GM19467 (cell line): ENCODE measurements around the gene ROBO1.
"Not testable (repeated sequence)": the region's sequence is repeated elsewhere in the genome, so short reads cannot be mapped to it uniquely, and the experiment has no call there.

ENCODE experiments used
- ATAC-seq: cut with Tn5 transposase; IDR thresholded peaks from one replicate; pipeline ENCODE4 v1.9.1; 2021; ENCODE audit warnings: mild to moderate bottlenecking, moderate library complexity; ENCODE audit not compliant: unreplicated experiment

The ROBO1 gene

DNA sequence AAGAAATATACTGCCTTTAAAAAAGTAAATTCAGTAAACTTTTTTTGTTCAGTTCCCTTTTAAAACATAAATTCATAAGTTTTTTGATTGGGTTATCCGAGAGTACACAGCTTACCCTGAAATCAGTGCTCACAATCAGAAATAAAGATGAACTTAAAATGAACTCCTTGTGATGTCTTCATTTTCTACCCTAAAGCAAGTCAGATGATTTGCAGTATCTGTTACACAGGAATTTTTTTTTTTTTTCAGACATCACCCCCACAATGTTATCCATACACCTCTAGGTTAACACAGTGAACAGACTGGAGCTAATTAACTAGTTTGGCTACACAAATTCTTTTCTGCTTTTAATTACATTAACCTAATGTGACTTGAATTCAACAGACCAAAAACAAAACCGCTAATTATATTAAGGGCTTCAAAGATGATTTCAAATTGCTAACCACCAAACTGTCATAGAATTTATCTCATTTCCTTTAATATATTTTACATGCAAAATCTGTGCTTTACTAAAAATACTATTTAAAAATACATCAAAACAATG, 1042.0 kb downstream of the ROBO1 start:
- ATAC-seq, result no peak

DNA sequence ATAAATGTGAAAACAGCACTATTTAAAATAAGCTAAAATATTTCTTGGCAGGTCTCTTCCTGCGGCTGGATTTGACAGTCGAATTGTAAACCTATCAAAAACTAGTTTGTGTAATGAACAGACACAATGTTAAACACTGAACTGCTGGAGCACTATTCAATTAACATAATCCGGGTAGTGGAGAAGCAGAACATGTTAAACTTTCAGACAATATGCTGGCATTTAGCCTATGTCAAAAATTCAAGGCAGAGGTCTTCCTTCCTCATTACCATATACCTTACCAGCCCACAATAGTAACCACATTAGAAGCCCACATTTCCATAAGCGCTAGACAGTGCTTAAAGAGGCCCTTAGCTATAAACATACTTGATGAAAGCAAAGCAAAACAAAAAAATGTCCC, 1042.9 kb downstream of the ROBO1 start:
- ATAC-seq, result no peak

DNA sequence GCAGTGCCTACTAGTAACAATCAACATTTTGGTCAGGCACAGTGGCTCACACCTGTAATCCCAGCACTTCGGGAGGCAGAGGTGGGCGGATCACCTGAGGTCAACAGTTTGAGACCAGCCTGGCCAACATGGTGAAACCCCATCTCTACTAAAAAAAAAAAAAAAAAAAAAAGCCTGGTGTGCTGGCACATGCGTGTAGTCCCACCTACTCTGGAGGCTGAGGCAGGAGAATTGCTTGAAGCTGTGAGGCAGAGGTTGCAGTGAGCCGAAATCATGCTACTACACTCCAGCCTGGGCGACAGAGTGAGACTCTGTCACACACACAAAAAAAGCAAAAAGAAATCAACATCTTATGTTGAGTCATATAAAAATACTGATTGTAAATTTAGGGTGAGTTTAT, 1043.4 kb downstream of the ROBO1 start:
- not testable (repeated sequence) for ATAC-seq

DNA sequence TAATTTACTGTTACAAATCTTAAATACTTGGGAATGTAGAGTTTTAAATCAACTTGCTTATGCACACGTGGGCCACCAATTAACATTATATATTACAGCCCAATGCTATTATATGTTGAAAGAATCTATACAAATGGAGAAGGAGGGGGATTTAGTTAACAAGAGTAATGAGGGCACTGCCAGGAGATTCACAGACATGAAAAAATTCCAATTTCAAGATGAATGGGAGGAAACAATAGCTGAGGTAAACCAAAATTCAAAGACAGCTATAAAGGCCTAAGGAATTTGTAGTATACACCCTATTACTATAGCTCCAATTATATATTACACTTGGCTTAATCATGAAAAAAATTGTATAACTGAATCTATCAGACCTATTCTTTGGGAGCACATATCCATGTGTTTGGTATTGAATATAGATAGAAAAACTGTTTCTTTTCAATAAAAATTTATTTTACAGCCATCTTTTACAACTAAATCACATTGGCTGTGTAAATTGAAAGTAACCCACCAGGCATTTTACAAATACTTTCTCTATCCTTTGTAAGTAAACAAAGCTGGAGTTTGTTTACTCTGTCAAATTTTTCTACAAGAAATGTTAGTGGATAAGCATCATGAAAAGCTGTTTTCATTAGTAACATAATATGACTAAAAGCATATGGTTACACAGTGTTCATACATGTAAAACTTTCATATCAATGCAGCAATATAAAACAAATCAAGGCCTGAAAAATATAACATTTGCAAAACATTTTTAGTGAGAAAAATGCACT, 1045.8 kb downstream of the ROBO1 start:
- ATAC-seq, result no peak

DNA sequence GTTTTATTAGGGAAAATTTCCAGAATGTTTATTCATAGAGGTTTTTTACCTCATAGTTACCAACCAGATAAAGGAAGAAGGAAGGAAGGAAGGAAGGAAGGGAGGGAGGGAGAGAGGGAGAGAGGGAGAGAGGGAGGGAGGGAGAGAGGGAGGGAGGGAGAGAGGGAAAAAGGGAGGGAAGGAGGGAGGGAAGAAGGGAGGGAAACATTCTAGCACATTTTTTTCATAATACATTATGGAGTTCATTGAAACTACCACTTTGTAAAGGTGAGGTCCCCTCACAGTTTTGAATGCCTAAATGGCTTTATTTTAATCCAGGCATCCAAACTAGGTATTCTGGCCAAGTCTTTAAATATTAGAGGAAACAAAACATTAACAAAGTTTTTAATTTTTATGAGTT, 1049.1 kb downstream of the ROBO1 start:
- ATAC-seq, result no peak

DNA sequence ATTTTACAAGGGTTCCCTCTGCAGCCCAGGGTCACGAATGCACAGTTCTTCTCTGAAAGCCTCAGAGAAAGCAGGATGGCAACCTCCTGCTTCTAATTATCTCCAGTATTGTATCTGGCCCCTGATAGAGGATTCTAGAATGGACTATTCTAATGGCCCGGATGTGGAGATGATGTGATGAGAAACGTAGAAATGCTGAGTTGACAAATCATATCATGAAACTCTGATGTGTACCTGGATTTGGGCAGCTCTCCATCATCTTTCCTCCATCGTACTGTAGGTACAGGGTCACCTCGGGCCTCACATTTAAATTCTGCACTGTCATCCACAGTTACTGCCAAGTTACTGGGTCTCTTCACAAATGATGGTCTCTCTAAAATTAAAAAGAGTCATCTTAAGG, 1050.8 kb downstream of the ROBO1 start:
- no peak for ATAC-seq

DNA sequence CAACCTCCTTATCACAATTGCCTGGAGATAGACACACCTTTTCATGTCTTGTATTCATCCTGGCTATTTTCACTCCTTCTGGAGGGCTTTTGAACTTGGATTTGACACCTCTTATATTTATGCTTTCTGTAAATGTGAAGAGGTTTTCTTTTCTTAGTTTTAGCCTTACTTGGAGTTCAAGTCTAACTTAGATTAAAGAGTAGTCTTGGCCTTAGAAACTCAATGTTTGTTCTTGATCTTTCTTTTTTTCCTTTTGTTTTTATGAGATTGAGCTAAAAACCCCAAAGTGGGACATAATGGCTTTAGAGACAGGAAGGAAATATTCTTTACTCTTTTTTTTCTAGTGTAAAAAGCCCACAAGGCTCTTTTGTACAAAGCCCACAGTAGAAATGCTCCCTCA, 1054.9 kb downstream of the ROBO1 start:
- ATAC-seq, result no peak

DNA sequence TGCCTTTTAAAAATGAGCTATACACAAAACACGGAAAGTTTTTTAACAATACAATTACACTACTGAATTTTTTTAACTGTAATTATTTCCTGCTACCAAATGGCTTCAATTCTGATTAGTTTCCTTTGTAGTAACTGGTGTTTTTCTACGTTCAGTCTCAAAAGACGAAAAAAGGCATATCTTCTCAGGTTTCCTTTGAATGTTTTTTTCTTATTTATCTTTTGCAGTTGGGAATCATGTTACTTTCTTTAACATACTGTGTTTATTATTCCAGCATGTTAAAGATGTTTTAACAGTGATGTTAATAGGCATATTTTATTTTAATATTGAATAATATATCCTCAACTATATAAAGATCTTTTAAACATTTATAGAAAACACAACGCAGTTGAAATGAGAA, 1055.5 kb downstream of the ROBO1 start:
- no peak for ATAC-seq

DNA sequence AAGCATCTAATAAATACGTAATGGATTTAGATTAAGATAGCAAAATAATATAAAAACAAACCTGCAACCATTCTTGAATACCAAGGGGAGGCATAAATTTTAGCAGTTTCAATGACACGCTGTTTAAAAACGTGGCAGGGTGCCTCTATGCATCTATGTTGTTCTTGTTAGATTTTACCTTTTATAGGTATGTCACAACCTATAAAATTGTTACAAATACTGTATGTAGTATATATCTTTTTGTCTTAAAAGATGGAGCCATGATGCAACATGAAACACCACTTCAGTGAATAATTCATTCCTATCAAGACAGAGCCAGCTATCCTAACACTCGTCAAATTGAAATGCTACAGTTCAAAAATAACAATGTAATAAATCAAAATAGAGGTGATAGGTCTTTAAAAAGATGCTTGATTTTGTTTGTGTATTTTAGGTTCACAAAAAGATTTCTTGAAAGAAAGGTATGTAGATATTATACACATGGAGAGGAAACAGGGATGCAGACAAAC, 1059.2 kb downstream of the ROBO1 start:
- ATAC-seq, result no peak

DNA sequence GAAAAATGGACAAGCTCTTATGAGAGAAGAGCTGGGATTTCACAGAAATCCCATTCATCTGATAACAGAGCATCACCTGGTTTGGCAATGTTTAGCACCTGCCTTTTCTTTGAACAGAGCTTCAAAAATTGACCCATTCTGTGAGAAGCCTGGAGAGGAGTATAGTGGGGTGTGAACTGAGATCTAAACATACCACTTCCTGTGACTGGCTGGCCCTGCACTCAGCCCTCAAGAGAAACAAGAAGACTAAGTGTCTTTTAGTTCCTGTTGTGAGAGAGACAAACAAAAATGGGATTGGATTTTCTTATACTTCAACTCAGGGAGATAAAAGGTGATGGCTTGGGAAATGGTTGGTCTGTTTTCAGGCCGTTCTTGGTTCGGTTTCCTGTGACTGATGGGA, 1060.2 kb downstream of the ROBO1 start:
- ATAC-seq, result no peak

DNA sequence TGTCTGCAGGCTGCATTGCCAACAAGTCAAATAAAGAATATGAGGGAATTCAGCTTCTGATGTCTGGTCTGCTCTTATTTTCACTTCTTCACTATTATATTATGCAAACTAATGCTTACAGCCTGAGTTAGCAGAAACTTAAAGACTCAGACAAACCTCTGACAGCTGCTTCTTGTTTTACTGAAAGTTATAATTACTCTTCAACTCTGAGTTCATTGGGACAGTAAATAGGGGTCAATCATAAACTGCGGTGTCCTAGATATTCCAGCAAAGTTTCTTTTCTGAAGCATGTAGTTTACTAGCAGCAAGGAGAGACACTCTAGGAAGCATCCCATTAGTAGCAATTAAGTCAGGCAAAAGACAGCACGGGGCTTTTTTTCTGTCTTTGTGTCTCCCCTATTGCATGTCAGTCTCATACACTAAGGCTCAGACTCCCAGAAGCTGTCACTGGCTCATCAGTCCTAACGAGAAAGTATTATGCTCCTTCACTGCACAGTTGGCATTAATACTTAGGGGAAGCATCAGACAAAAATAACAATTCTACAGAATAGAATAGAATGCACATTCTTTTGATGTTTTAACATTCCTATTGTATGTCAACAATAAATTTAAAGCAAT, 1060.8 kb downstream of the ROBO1 start:
- no peak for ATAC-seq

DNA sequence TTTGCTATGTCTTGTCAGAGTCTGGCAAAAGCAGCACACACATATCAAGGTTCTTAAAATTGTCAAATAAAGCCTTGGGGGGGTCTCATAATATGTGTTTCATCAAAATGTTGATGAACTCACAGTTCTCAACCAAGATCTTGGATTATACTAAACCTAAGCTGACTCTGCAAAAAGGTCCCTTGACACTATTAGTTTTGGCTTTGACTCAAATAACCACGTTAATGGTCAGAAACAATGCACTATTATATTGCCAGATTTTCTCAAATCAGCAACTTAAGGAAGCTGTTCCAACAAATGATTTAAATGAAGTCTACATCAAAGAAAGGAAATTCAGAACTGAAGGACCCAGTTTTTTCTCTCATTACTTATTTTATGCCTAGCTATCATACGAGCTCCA, 1063.9 kb downstream of the ROBO1 start:
- no peak for ATAC-seq

DNA sequence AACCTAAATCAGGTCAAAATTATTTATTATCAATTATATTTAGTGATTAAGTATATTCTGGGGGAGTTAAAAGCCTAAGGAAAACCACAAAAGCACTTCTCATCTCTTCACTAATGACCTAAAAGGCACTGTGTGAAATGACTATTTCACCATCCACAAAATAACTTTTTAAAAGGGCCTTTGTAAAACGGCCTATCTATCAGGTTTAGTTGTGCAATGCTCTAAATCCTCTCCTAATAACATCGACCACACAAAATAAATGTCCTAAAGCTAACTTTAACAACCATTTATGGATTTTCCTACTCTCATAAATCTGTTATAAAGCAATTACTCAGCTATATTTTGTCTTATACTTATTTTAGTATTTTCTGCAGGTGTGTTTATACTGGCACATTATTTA, 1066.3 kb downstream of the ROBO1 start:
- no peak for ATAC-seq

DNA sequence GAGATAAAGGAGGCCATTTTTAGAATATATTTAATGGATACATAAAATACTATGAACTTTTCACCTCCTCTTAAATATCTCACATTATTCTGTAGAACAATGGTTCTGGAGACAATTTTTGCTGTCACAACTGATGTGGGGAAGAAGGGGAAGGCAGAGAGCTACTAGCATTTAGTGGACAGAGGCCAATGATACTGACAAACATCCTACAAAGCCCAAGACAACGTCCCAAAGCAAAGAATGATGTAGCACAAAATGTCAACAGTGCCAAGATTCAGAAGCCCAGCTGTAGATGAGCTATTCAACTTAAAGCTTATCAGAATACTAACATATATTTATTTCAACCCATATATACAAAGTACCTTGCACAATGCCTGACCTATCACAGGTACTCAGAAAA, 1069.4 kb downstream of the ROBO1 start:
- ATAC-seq, result no peak

DNA sequence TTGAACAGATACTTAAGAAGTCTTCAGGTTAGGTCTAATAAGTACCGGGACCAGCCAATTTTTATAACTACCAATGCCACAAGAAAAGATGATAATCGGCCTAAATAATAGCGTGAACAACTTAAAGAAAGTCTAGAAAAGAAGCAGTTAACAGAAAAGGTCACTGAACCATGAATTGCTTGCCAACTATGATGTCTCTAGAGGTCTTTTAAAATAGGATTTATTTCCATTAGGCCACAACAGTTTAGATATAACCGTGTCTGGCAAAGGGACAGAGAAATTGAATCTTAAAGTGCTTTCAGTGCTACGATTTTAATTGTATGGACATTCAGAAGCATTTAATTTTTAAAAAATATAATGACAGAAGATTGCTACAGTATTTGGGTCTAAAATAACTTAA, 1070.4 kb downstream of the ROBO1 start:
- no peak for ATAC-seq

DNA sequence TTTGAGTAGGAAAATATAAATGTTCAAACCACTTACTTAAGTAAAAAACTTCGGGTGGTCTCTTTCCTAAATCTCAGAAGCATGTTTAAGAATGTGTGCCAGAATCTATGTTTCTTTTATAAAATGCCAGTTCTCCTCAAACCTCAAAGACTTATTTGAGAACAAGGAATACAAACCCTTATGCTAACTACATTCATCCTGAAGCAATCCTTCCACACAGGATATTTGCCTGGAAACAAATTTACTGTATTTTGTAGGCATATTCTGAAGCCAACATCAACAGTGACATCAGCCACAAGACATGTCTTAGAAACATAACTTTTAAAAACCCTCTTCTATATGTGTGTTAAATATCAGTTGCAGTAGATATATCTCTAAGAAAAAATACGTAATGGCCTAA, 1077.0 kb downstream of the ROBO1 start:
- ATAC-seq, result no peak

DNA sequence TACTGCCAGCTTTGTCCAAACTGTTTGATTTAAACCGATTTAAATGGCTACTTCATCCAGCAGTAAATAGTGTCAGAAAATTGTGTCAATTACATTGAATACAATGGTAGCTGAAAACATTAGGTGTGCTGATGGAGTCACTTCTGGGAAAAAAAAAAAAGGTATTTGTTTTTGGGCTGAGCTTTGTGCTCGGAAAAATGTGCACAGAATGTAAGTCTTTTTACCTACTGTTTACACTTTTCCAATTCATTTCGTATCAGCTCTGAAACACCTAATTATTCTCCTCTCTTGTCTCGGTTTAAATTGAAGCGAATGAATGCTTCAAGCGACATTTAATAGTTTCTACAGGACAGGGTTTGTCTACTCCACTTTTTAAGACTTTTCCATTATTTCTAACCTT, 1078.4 kb downstream of the ROBO1 start:
- no peak for ATAC-seq

DNA sequence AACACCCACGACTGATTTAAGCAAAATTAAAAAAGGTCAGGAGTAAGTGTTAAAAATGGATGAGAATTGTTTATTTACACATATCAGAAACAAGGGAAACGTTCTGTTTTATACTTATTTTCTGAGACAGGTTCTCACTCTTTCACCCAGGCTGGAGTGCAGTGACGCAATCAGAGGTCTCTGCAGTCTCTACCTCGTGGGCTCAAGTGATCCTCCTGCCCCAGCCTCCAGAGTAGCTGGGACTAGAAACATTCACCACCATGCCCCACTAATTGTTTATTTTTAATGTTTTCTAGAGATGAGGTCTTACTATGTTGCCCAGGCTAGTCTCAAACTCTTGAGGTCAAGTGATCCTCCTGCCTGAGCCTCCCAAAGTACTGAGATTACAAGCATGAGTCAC, 1080.3 kb downstream of the ROBO1 start:
- ATAC-seq, result no peak

DNA sequence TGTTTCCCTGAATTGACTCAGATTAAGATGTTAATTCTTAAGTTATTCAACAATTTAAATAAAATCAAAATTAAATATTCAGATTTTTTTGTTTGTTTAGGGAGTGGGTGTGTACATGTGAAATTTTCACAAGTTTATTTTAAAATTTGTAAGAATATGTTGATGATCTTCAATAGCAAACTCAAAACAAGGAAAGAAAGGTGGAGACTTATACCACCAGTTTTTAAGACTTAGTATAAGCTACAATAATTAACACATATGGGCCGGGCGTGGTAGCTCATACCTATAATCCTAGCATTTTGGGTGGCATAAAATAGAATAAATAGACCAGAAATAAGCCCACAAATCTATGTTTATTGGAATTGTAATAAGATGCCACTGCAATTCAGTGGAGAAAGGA, 1084.5 kb downstream of the ROBO1 start:
- no peak for ATAC-seq

DNA sequence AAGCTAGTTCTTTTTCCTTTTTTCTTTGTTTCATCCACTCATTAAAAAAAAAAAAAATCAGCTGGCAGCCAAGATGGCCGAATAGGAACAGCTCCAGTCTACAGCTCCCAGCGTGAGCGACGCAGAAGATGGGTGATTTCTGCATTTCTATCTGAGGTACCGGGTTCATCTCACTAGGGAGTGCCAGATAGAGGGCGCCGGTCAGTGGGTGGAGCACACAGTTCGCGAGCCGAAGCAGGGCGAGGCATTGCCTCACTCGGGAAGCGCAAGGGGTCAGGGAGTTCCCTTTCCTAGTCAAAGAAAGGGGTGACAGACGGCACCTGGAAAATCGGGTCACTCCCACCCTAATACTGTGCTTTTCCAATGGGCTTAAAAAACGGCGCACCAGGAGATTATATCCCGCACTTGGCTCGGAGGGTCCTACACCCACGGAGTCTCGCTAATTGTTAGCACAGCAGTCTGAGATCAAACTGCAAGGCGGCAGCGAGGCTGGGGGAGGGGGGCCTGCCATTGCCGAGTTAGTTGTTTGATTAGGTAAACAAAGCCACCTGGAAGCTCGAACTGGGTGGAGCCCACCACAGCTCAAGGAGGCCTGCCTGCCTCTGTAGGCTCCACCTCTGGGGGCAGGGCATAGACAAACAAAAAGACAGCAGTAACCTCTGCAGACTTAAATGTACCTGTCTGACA, 1092.5 kb downstream of the ROBO1 start:
- not testable (repeated sequence) for ATAC-seq

DNA sequence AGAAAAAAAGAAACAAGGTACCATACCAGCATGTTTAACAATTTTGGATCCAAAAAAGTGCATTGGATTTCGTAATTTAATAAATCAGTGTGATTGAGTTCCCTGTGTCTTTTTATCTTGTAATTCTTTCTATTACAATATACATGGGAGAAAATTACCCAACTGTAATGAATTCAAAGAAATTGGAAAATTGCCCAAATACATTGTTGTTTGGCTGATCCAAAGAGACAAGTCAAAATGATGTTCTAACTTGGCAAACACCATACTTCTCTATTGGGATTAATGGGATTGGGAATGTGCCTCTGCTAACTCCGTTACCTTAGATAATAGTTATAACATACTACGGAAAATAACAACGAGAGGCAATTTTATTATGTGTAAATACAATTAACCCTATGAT, 1097.1 kb downstream of the ROBO1 start:
- no peak for ATAC-seq

DNA sequence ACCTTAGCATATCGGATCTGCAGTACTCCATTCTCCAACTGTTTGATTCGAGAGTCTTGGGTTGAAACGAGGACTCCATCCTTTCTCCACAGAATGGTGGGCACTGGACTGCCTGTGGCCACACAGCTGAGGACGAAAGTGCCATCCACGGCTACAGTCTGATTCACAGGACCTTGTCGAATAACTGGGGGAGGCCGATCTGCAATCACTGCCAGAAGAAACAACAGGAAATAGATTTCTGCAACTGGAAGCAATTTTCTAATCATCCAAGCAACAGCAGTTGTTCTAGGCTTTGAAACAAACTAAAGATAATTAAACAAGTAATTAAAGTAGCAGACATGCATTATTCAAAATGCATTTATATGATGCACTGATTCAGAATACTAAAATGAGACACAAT, 1097.7 kb downstream of the ROBO1 start:
- ATAC-seq, result no peak
